NCI-H1930 (cell line): ENCODE data around the gene TMEFF2.
A peak's percentile ranks its signal among the peaks of the same experiment; 100 is the strongest.
"Not testable (repeated sequence)": the region's sequence is repeated elsewhere in the genome, so short reads cannot be mapped to it uniquely, and the experiment has no call there.

Experiments used
- DNase-seq, 2 experiments: peaks; one replicate each; lab custom pipeline; 2025; lab: John Stamatoyannopoulos, UW

Gene TMEFF2

GRCh38 chr2:192184349-192184748 is 10.4 kb downstream of the TMEFF2 start:
- DNase-seq = no peak

GRCh38 chr2:192183296-192183695 is 11.4 kb downstream of the TMEFF2 start:
- DNase-seq = no peak

- DNase-seq = no peak
Measured at GRCh38 chr2:192166946-192167345, 27.8 kb downstream of the TMEFF2 start.

GRCh38 chr2:192165842-192166241 is 28.9 kb downstream of the TMEFF2 start:
- DNase-seq = no peak

- peak in 1 of 2 experiments; percentile 48 for DNase-seq
Measured at GRCh38 chr2:192162392-192163042, 32.2 kb downstream of the TMEFF2 start.

- DNase-seq = no peak
Measured at GRCh38 chr2:192161656-192162290, 33.0 kb downstream of the TMEFF2 start.

- DNase-seq = no peak
Measured at GRCh38 chr2:192159736-192160135, 35.0 kb downstream of the TMEFF2 start.

- DNase-seq = no peak
Measured at GRCh38 chr2:192159208-192159607, 35.5 kb downstream of the TMEFF2 start.

- DNase-seq = no peak
Measured at GRCh38 chr2:192157776-192158175, 37.0 kb downstream of the TMEFF2 start.

GRCh38 chr2:192155511-192156118 is 39.1 kb downstream of the TMEFF2 start:
- DNase-seq = no peak

GRCh38 chr2:192153561-192153960 is 41.2 kb downstream of the TMEFF2 start:
- no peak for DNase-seq

- DNase-seq = no peak
Measured at GRCh38 chr2:192151853-192152252, 42.9 kb downstream of the TMEFF2 start.

- no peak for DNase-seq
Measured at GRCh38 chr2:192150166-192150565, 44.6 kb downstream of the TMEFF2 start.

- no peak for DNase-seq
Measured at GRCh38 chr2:192148620-192149321, 46.0 kb downstream of the TMEFF2 start.

- DNase-seq = no peak
Measured at GRCh38 chr2:192148241-192148619, 46.5 kb downstream of the TMEFF2 start.

- DNase-seq = no peak
Measured at GRCh38 chr2:192146069-192147015, 48.4 kb downstream of the TMEFF2 start.

GRCh38 chr2:192145496-192145895 is 49.2 kb downstream of the TMEFF2 start:
- DNase-seq = no peak

- no peak for DNase-seq
Measured at GRCh38 chr2:192140236-192140839, 54.4 kb downstream of the TMEFF2 start.

GRCh38 chr2:192139813-192140212 is 54.9 kb downstream of the TMEFF2 start:
- no peak for DNase-seq

- DNase-seq = no peak
Measured at GRCh38 chr2:192137451-192137850, 57.3 kb downstream of the TMEFF2 start.

GRCh38 chr2:192132604-192133003 is 62.1 kb downstream of the TMEFF2 start:
- DNase-seq = not testable (repeated sequence)
